Right lobe of liver (tissue), 6 donors: Measurements from ENCODE around the gene KDM4B. TPM values are rescaled to one million over a fixed set of nuclear protein-coding genes. Genes with fewer than 3 reads are reported as not detected.

Experiments used
- ATAC-seq, 4 donors: fragments of 200-7000 bp; cut with Tn5 transposase; one replicate each; pipeline ENCODE4 v1.9.1; 2020; ENCODE audit warnings: mild to moderate bottlenecking in 4 of 4, moderate library complexity in 4 of 4
- DNase-seq, 3 donors: peaks; one replicate each; pipeline ENCODE4 v3.0.0-alpha.2; 2020
- H3K27ac ChIP-seq, 3 donors: fragments of 200-600 bp; one replicate each; pipeline ENCODE4 v1.8.0; 2022
- H3K27me3 ChIP-seq, 2 donors: fragments of 200-600 bp; one replicate each; pipeline ENCODE4 v1.8.0; 2022
- H3K36me3 ChIP-seq, 4 donors: fragments of 200-600 bp; sonication (generic) in 1 of 4; one replicate each; pipeline versions ENCODE4 v1.5.1 to v1.8.0; 2017 to 2022; ENCODE audit warnings: control low read depth in 1 of 4
- H3K4me1 ChIP-seq, 4 donors: fragments of 200-600 bp; sonication (generic) in 1 of 4; one replicate each; pipeline versions ENCODE4 v1.5.1 to v1.8.0; 2017 to 2022; ENCODE audit warnings: control low read depth in 1 of 4
- H3K4me3 ChIP-seq, 3 donors: fragments of 200-600 bp; one replicate each; pipeline ENCODE4 v1.8.0; 2022
- H3K9me3 ChIP-seq, 4 donors: fragments of 200-600 bp; sonication (generic) in 1 of 4; one replicate each; pipeline versions ENCODE4 v1.5.1 to v1.8.0; 2017 to 2022; ENCODE audit warnings: control low read depth in 1 of 4
- POLR2A ChIP-seq: fragments of 450-650 bp; IDR thresholded peaks from one replicate; pipeline ENCODE4 v1.6.1; 2017; ENCODE audit warnings: antibody characterized with exemption, mild to moderate bottlenecking
- WGBS: methylation state at CpG from one replicate; pipeline ENCODE4 v1.1.6; 2018; ENCODE audit warnings: low coverage, low lambda C conversion rate; ENCODE audit not compliant: insufficient coverage; ENCODE audit errors: missing lambda C conversion rate; 5-methylcytosine and 5-hydroxymethylcytosine counted together
- intact Hi-C, 2 donors: fragments of 100-400 bp; cut with DNase I; formaldehyde crosslinking; loops; one replicate each; pipeline versions ENCODE4 v1.11.2 to v1.14.1; 2022
- total RNA-seq, 6 experiments: library from RNA; depleted of rRNA in 2 of 6; stranded (reverse); fragments of >200 nt in 2 of 6; fragmentation: NEBNext Ultra II Directional in 3 of 6; extraction: Animal tissue kit (Norgen Biotek cat#: 25700) in 3 of 6; gene quantifications; one replicate each; pipeline versions ENCODE4 v1.1.0 to v1.2.4, GENCODE V29; 2016 to 2023
- TF ChIP-seq, protein P1 (sequence below), 4 donors: fragments of 200-600 bp in 3 of 4; fragments of 450-650 bp in 1 of 4; IDR thresholded peaks; one replicate each; pipeline versions ENCODE4 v1.5.1 to v1.8.0; 2016 to 2022; ENCODE audit warnings: antibody characterized with exemption in 4 of 4, mild to moderate bottlenecking in 2 of 4
- donor health status: DM: no; HTN: yes; CAD: no.
- donor health status: DM: no; HTN: no; CAD: no.
- donor health status: DM: no; HTN: no; CAD: no.
- donor health status: DM: no; HTN: yes; CAD: no.
- donor health status: DM: no; HTN: yes; CAD: no.

The KDM4B gene
- total RNA-seq, 6 experiments from 2014 or later, result 14.2 to 36.9 (median 29.1) TPM

DNA sequence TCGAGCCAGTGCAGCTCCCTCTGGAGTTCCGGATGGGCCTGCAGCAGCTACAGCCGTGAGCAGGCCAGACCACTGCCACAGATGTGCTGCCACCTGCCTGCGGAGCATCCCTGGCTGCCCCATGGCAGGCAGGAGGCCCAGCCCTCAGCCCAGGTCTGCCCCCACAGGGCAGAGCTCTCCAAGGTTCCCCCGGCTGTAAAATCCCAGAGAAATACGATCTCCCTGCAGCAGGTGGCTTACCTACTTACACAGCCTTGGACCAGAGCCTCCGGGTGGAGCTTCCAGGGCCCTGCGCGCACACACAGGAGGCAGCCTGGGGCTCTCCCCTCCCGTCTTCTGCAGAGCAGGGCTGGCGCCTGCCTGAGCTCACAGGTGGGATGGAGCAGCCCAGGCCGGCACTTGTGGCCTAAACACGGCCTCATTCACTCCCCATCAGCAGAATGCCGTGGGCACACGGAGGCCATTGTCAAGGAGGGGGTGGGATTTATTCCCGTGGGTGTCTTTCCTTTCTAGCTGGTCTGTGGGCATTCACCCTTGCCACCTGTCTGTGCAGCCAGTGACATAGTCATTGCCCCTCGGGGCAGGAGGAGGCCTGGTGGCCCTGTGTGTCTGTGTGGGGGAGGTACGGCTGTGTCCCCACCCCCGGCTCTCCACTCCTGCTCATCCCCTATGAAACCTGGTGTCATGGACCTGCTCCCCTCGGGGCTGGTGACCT lies 118.0 kb downstream of the KDM4B start:
- no peak for TF ChIP-seq POLR2A
- TF ChIP-seq, protein P1, sequence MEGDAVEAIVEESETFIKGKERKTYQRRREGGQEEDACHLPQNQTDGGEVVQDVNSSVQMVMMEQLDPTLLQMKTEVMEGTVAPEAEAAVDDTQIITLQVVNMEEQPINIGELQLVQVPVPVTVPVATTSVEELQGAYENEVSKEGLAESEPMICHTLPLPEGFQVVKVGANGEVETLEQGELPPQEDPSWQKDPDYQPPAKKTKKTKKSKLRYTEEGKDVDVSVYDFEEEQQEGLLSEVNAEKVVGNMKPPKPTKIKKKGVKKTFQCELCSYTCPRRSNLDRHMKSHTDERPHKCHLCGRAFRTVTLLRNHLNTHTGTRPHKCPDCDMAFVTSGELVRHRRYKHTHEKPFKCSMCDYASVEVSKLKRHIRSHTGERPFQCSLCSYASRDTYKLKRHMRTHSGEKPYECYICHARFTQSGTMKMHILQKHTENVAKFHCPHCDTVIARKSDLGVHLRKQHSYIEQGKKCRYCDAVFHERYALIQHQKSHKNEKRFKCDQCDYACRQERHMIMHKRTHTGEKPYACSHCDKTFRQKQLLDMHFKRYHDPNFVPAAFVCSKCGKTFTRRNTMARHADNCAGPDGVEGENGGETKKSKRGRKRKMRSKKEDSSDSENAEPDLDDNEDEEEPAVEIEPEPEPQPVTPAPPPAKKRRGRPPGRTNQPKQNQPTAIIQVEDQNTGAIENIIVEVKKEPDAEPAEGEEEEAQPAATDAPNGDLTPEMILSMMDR (IDR thresholded peaks at IDR 0.05), result no peak
- Histone ChIP-seq H3K27me3 (no peaks in the 10 kb centered on the region), H3K4me3 (no peak overlapping the region), H3K27ac (no peak overlapping the region), H3K4me1 (no peaks in the 10 kb centered on the region), H3K9me3 (no peaks in the 10 kb centered on the region), H3K36me3 (peaks cover 0 to 40% (median 3%) of the 10 kb centered on the region in 4 donors)
- ATAC-seq, result peak in 3 of 4 donors; percentile 12 to 16 (median 14)
- 63% methylated on average over 2 of the region's 20 CpGs for WGBS
- intact Hi-C loops, result no loop called here
- DNase-seq, result no peak

DNA sequence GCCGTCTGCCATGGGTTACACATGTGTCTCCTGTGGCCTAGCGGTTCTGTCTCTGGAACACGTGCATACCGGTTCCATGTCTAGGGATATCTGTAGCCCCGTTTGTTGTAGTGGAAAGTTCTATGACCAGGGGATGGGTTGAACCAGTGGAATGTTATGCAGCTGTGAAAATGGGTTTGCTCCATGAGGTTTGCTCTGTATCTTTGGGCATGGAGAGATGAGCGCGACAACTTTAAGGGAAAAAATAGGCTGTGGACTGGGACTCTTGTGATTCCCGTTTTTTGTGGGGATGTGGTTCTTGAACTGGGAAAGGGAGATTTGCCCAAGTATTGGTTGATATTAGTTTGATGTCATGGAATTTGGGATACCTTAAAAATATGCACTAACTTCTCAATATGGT lies 120.4 kb downstream of the KDM4B start:
- Histone ChIP-seq H3K27ac (no peak overlapping the region), H3K4me3 (no peak overlapping the region), H3K4me1 (no peaks in the 10 kb centered on the region), H3K27me3 (no peaks in the 10 kb centered on the region), H3K36me3 (peaks cover 0 to 27% (median 1%) of the 10 kb centered on the region in 4 donors), H3K9me3 (no peaks in the 10 kb centered on the region)
- TF ChIP-seq, protein P1 (IDR thresholded peaks at IDR 0.05), result no peak
- TF ChIP-seq POLR2A, result no peak
- DNase-seq, result no peak
- WGBS, result 87% methylated on average over 4 of the region's 8 CpGs
- intact Hi-C loops, result no loop called here
- ATAC-seq, result no peak

DNA sequence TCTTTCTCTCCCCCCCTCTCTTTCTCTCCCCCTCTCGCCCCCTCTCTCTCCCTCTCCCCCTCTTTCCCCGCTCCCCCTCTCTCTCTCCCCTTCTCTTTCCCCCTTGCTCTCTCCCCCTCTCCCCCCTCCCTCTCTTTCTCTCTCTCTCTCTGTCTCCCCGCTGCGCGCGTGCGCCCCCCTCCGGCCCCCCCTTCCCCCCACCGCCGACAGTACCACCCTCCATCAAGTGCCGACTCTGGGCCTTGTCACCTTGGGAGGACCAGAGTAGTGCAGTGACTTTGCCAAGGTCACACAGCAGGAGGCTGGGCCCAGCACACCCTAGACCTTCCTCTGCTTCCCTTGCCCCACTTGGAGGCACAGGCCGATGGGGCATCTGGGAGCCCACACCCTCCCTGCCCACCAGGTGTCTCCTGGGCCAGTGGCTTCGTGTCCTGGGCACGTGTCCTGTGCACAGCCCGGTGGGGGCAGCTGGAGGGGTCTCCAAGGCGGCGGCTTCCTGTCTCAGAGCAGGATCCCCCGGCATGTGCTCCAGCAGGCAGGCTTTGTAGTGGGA lies 121.6 kb downstream of the KDM4B start:
- ATAC-seq, result no peak
- H3K9me3 ChIP-seq, result no peaks in the 10 kb centered on the region
- DNase-seq, result no peak
- no peak overlapping the region for H3K27ac ChIP-seq
- TF ChIP-seq, protein P1 (IDR thresholded peaks at IDR 0.05), result no peak
- no peak for TF ChIP-seq POLR2A
- no peaks in the 10 kb centered on the region for H3K4me1 ChIP-seq
- WGBS, result 86% methylated on average over 12 of the region's 18 CpGs
- no peak overlapping the region for H3K4me3 ChIP-seq
- peaks cover 0 to 19% (median 1%) of the 10 kb centered on the region in 4 donors for H3K36me3 ChIP-seq
- intact Hi-C loops, result no loop called here
- no peaks in the 10 kb centered on the region for H3K27me3 ChIP-seq

DNA sequence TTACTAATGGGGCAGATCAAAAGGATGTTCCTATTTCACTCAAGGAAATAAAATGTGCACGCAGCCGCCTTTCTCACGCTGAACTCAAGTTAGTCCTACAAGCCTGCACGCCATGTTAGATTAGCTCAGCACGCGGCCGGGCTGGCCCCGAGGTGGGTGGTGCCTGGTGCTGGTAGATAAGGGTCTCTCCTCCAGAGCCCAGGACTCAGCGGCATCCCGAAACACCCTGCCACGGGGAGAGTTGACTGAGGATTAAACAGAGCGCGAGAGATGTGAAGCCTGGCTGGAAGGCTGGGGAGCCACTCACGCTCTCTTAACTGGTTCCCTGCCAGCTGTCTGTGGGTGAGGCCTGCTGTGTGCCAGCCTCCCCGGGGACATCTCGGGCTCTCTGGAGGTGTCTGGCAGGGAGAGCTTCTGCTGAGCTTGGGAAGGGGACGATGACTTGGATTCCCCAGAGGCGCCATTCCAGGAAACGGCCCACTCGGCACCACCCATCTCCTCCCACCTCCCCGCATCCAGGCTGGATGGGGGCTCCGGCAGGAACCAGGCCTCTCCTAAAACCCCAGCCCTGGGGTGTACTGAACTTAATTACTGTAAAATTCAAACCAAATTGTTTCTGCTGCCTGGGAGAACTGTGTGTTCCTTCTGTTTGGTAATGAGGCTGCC lies 122.2 kb downstream of the KDM4B start:
- Histone ChIP-seq H3K4me3 (no peak overlapping the region), H3K9me3 (no peaks in the 10 kb centered on the region), H3K27ac (no peak overlapping the region), H3K27me3 (no peaks in the 10 kb centered on the region), H3K36me3 (peaks cover 0 to 18% (median 1%) of the 10 kb centered on the region in 4 donors), H3K4me1 (no peaks in the 10 kb centered on the region)
- TF ChIP-seq POLR2A, result no peak
- TF ChIP-seq, protein P1 (IDR thresholded peaks at IDR 0.05), result no peak
- DNase-seq (no peak), ATAC-seq (no peak)
- intact Hi-C loops, result no loop called here
- WGBS, result 48% methylated on average over 4 of the region's 22 CpGs
